A549 (cell line): ENCODE data around the gene INPP5K. TPM values are rescaled to one million over a fixed set of nuclear protein-coding genes. Genes with fewer than 3 reads are reported as not detected.

Experiments
- ATAC-seq, 2 experiments: fragments of 200-7000 bp in 1 of 2; fragments of >200 bp in 1 of 2; cut with Nextera tagmentation in 1 of 2; cut with Tn5 transposase in 1 of 2; 3 replicates each; pipeline versions ENCODE4 v1.8.0 to v1.9.1; 2018 to 2020; ENCODE audit warnings: mild to moderate bottlenecking in 1 of 2, moderate library complexity in 1 of 2
- CTCF ChIA-PET: fragments of 300-600 bp; sonication (Branson Sonifier 250); formaldehyde crosslinking; extraction: SDS; loops from one replicate; lab custom pipeline; 2021; ENCODE audit warnings: antibody characterized with exemption, inconsistent platforms; lab: Yijun Ruan, JAX
- POLR2A ChIA-PET: fragments of 350-600 bp; formaldehyde crosslinking; extraction: SDS; loops from one replicate; lab custom pipeline; 2021; ENCODE audit warnings: antibody characterized with exemption, inconsistent platforms; lab: Yijun Ruan, JAX
- DNase-seq, 2 experiments: peaks; one replicate each; pipeline versions ENCODE4 v3.0.0 to v3.0.0-alpha.2; 2011 to 2016; ENCODE audit warnings: low read depth in 1 of 2, low spot score in 1 of 2
- FAIRE-seq: peaks from 2 replicates; lab custom pipeline; 2011; peaks lifted over from hg19 to GRCh38; lab: Jason Lieb, UNC
- H3K27ac ChIP-seq, 2 experiments: fragments of >200 bp; sonication (Bioruptor Twin); formaldehyde crosslinking; 3 replicates each; pipeline ENCODE4 v1.5.1; 2016 to 2017
- H3K4me1 ChIP-seq: fragments of >200 bp; sonication (Bioruptor Twin); formaldehyde crosslinking; 3 replicates; pipeline ENCODE4 v1.6.1; 2016
- H3K4me2 ChIP-seq: fragments of >200 bp; sonication (Bioruptor Twin); formaldehyde crosslinking; 3 replicates; pipeline ENCODE4 v1.6.1; 2016
- H3K4me3 ChIP-seq: fragments of >200 bp; sonication (Bioruptor Twin); formaldehyde crosslinking; 3 replicates; pipeline ENCODE4 v1.5.1; 2016
- H3K9me3 ChIP-seq: fragments of >200 bp; sonication (Bioruptor Twin); formaldehyde crosslinking; 3 replicates; pipeline ENCODE4 v1.6.1; 2016
- BHLHE40 ChIP-seq: IDR thresholded peaks from 2 replicates; pipeline ENCODE4 v1.6.1; 2012; ENCODE audit warnings: low read depth, low read length, inconsistent platforms
- CBX2 ChIP-seq: fragments of 200-600 bp; sonication (generic); IDR thresholded peaks from 2 replicates; pipeline ENCODE4 v1.6.1; 2016; ENCODE audit warnings: low read depth, mild to moderate bottlenecking, borderline replicate concordance
- EHF ChIP-seq: fragments of 250-450 bp; sonication (Bioruptor Pico); IDR thresholded peaks from 2 replicates; pipeline ENCODE4 v1.5.0; 2020; ENCODE audit warnings: mild to moderate bottlenecking
- EHMT2 ChIP-seq: fragments of 200-600 bp; sonication (generic); IDR thresholded peaks from 2 replicates; pipeline ENCODE4 v1.6.1; 2016; ENCODE audit warnings: antibody characterized with exemption, low read depth, mild to moderate bottlenecking, moderate library complexity
- EP300 ChIP-seq, 2 experiments: fragments of >200 bp; sonication (Bioruptor Twin); formaldehyde crosslinking; IDR thresholded peaks; 2 replicates in 1 of 2; 3 replicates in 1 of 2; pipeline ENCODE4 v1.6.1; 2016 to 2017
- FOSB ChIP-seq: fragments of 250-450 bp; sonication (Bioruptor Pico); IDR thresholded peaks from 2 replicates; pipeline ENCODE4 v1.5.0; 2020; ENCODE audit warnings: mild to moderate bottlenecking, moderate library complexity
- GATA3 ChIP-seq: IDR thresholded peaks from 2 replicates; pipeline ENCODE4 v1.6.1; 2012; ENCODE audit warnings: borderline replicate concordance
- HEYL ChIP-seq: fragments of 250-450 bp; sonication (Bioruptor Pico); IDR thresholded peaks from 2 replicates; pipeline ENCODE4 v1.8.0; 2021; ENCODE audit warnings: mild to moderate bottlenecking, moderate library complexity
- KDM1A ChIP-seq: fragments of 200-600 bp; sonication (generic); IDR thresholded peaks from 2 replicates; pipeline ENCODE4 v1.6.1; 2016; ENCODE audit warnings: low read depth, mild to moderate bottlenecking
- MAFK ChIP-seq: fragments of 450-650 bp; IDR thresholded peaks from 2 replicates; pipeline ENCODE4 v1.6.1; 2014; ENCODE audit not compliant: partially characterized antibody
- MAZ ChIP-seq: fragments of 150-350 bp; IDR thresholded peaks from 2 replicates; pipeline ENCODE4 v1.6.1; 2014; ENCODE audit warnings: antibody characterized with exemption, low read depth, low read length, borderline replicate concordance
- NFE2L2 ChIP-seq: fragments of 150-350 bp; conservative IDR thresholded peaks from 2 replicates; pipeline ENCODE4 v1.6.1; 2014; ENCODE audit warnings: low read length
- PHF8 ChIP-seq: fragments of 200-600 bp; sonication (generic); IDR thresholded peaks from 2 replicates; pipeline ENCODE4 v1.6.1; 2016; ENCODE audit warnings: low read depth, mild to moderate bottlenecking, antibody characterized with exemption, moderate library complexity, borderline replicate concordance
- POLR2AphosphoS2 ChIP-seq: conservative IDR thresholded peaks from 2 replicates; pipeline ENCODE4 v1.6.1; 2012; ENCODE audit warnings: low read length, improper control_type of control experiment, inconsistent platforms
- RARB ChIP-seq: fragments of 250-450 bp; sonication (Bioruptor Pico); IDR thresholded peaks from 2 replicates; pipeline ENCODE4 v1.8.0; 2021; ENCODE audit warnings: mild to moderate bottlenecking, moderate library complexity
- RCOR1 ChIP-seq: fragments of 150-350 bp; IDR thresholded peaks from 2 replicates; pipeline ENCODE4 v1.6.1; 2014; ENCODE audit warnings: antibody characterized with exemption, low read length, low read depth
- RFX5 ChIP-seq: fragments of 450-650 bp; IDR thresholded peaks from 2 replicates; pipeline ENCODE4 v1.7.1; 2014; ENCODE audit warnings: antibody characterized with exemption, mild to moderate bottlenecking, moderate library complexity
- SMC3 ChIP-seq: fragments of >200 bp; sonication (Bioruptor Twin); formaldehyde crosslinking; IDR thresholded peaks from 3 replicates; pipeline ENCODE4 v1.6.1; 2018; ENCODE audit warnings: inconsistent platforms
- WGBS: methylation state at CpG from one replicate; pipeline ENCODE4 v1.1.6; 2017; ENCODE audit errors: missing lambda C conversion rate; 5-methylcytosine and 5-hydroxymethylcytosine counted together
- polyA plus RNA-seq, 4 experiments: library from polyadenylated mRNA; depleted of rRNA in 3 of 4; stranded (reverse); fragments of >200 nt; fragmentation: RNase III in 1 of 4; extraction: RNeasy Plus Mini Kit Qiagen cat#74134 plus additional on column Dnase treatment in 1 of 4; gene quantifications; 2 replicates in 3 of 4; 3 replicates in 1 of 4; pipeline ENCODE4 v1.2.3, GENCODE V29; 2011 to 2017
- TF ChIP-seq, protein P1 (sequence below): fragments of >200 bp; sonication (Bioruptor Twin); formaldehyde crosslinking; IDR thresholded peaks from 3 replicates; pipeline ENCODE4 v1.5.1; 2016
- TF ChIP-seq, protein P2 (sequence below): IDR thresholded peaks from 2 replicates; pipeline ENCODE4 v1.6.1; 2012
- TF ChIP-seq, protein P3 (sequence below): fragments of 250-450 bp; sonication (Bioruptor Pico); IDR thresholded peaks from 2 replicates; pipeline ENCODE4 v1.5.0; 2021; ENCODE audit warnings: mild to moderate bottlenecking, moderate library complexity, borderline replicate concordance
- TF ChIP-seq, protein P4 (sequence below): fragments of 150-350 bp; IDR thresholded peaks from 2 replicates; pipeline ENCODE4 v1.6.1; 2014; ENCODE audit warnings: low read depth, mild to moderate bottlenecking, low read length

The INPP5K gene
- polyA plus RNA-seq, 2 of the 4 experiments (the other 2 are of a cell fraction), result 24.3 to 30.8 TPM

DNA sequence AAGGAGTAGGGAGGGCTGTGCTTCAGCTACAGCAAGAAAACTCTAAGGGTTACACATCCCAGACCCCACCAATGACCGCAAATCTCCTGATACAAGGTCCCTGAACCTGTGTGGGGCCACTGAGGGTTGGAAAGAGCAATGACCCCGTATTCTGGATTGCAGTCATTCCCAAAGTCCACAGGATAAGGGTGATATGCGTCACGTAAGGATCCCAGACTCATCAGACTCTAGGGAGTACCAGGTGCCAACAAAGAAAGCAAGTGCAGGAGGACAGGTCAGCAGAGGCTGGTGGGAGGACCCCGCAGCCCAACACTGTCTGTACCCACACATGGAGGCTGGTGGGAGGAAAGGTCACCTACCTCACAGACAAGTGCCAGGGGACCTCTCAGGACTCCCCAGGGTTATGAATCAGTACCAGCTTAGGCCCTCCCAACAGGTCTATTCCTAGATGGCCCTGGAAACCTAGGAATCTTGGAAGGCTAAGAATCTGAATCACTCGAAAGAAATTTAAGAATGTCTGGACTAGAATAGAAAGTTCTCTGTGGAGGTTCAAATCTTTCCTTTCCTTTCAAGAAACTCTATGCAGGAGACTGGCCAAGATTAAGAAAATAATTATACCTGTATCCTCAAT, 30.0 kb upstream of the INPP5K start:
- Histone ChIP-seq H3K27ac (no peak overlapping the region), H3K4me2 (no peak overlapping the region), H3K4me1 (no peaks in the 10 kb centered on the region), H3K4me3 (no peak overlapping the region), H3K9me3 (no peaks in the 10 kb centered on the region)
- TF ChIP-seq RCOR1 (no peak), PHF8 (no peak), EHF (CRISPR knock-in tag) (no peak)
- ATAC-seq (no peak), FAIRE-seq (no peak), DNase-seq (no peak)
- CTCF ChIA-PET, result interaction anchor here (0.5 to 2.2 kb wide), 2 partner anchors 84 to 492 kb away, joined by 3 to 6 read pairs; no protein-coding TSS in a partner anchor
- 93% methylated on average over 6 of the region's 6 CpGs for WGBS
- POLR2A ChIA-PET, result interaction anchor here (0.6 to 0.7 kb wide), 3 partner anchors 30 to 1982 kb away, joined by 3 to 7 read pairs (median 4); partner anchors contain the start of gene INPP5K

DNA sequence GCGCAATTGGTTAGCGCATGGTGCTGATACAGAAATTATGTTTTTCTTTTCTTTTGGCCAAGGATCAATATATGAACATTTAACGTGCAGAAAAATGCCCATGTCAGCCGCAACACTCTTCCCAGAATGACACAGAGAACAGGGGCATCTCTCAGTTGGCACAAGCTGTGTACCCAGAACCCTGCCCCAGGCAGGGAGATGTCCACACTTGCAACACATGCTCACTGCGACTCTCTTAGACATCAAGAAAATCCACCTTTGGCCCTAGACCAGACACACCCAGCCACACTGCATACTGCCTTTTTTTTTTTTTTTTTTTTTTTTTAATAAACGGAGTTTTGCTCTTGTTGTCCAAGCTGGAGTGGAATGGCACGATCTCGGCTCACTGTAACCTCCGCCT, 29.2 kb upstream of the INPP5K start:
- FAIRE-seq, result no peak
- no peak for TF ChIP-seq FOSB (CRISPR knock-in tag)
- no peak for TF ChIP-seq NFE2L2
- no peak for TF ChIP-seq MAZ
- TF ChIP-seq EP300 (IDR thresholded peaks at IDR 0.05), result no peak
- TF ChIP-seq SMC3, result no peak
- TF ChIP-seq, protein P1, sequence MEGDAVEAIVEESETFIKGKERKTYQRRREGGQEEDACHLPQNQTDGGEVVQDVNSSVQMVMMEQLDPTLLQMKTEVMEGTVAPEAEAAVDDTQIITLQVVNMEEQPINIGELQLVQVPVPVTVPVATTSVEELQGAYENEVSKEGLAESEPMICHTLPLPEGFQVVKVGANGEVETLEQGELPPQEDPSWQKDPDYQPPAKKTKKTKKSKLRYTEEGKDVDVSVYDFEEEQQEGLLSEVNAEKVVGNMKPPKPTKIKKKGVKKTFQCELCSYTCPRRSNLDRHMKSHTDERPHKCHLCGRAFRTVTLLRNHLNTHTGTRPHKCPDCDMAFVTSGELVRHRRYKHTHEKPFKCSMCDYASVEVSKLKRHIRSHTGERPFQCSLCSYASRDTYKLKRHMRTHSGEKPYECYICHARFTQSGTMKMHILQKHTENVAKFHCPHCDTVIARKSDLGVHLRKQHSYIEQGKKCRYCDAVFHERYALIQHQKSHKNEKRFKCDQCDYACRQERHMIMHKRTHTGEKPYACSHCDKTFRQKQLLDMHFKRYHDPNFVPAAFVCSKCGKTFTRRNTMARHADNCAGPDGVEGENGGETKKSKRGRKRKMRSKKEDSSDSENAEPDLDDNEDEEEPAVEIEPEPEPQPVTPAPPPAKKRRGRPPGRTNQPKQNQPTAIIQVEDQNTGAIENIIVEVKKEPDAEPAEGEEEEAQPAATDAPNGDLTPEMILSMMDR, result no peak
- no peak for TF ChIP-seq HEYL
- no peak for TF ChIP-seq MAFK
- TF ChIP-seq PHF8, result no peak
- TF ChIP-seq EHMT2, result no peak
- TF ChIP-seq POLR2AphosphoS2, result no peak
- no peak for TF ChIP-seq RFX5
- TF ChIP-seq, protein P2, sequence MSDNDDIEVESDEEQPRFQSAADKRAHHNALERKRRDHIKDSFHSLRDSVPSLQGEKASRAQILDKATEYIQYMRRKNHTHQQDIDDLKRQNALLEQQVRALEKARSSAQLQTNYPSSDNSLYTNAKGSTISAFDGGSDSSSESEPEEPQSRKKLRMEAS, result no peak
- no peak for TF ChIP-seq RARB (CRISPR knock-in tag)
- TF ChIP-seq GATA3, result no peak
- TF ChIP-seq, protein P3, sequence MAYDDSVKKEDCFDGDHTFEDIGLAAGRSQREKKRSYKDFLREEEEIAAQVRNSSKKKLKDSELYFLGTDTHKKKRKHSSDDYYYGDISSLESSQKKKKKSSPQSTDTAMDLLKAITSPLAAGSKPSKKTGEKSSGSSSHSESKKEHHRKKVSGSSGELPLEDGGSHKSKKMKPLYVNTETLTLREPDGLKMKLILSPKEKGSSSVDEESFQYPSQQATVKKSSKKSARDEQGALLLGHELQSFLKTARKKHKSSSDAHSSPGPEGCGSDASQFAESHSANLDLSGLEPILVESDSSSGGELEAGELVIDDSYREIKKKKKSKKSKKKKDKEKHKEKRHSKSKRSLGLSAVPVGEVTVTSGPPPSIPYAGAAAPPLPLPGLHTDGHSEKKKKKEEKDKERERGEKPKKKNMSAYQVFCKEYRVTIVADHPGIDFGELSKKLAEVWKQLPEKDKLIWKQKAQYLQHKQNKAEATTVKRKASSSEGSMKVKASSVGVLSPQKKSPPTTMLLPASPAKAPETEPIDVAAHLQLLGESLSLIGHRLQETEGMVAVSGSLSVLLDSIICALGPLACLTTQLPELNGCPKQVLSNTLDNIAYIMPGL (CRISPR knock-in tag), result no peak
- no peak for TF ChIP-seq CBX2
- TF ChIP-seq, protein P4, sequence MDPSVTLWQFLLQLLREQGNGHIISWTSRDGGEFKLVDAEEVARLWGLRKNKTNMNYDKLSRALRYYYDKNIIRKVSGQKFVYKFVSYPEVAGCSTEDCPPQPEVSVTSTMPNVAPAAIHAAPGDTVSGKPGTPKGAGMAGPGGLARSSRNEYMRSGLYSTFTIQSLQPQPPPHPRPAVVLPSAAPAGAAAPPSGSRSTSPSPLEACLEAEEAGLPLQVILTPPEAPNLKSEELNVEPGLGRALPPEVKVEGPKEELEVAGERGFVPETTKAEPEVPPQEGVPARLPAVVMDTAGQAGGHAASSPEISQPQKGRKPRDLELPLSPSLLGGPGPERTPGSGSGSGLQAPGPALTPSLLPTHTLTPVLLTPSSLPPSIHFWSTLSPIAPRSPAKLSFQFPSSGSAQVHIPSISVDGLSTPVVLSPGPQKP, result no peak
- no peak for TF ChIP-seq BHLHE40
- TF ChIP-seq KDM1A, result no peak
- TF ChIP-seq, all 56 proteins: peak for 0
- Histone ChIP-seq H3K4me2 (no peak overlapping the region), H3K9me3 (no peaks in the 10 kb centered on the region), H3K4me3 (no peak overlapping the region), H3K4me1 (no peaks in the 10 kb centered on the region), H3K27ac (no peak overlapping the region)
- ATAC-seq (no peak), DNase-seq (no peak)
- 83% methylated on average over 9 of the region's 9 CpGs for WGBS
- ChIA-PET CTCF (interaction anchor here (0.5 to 2.2 kb wide), 3 partner anchors 27 to 493 kb away, joined by 3 to 6 read pairs (median 3); no protein-coding TSS in a partner anchor), POLR2A (interaction anchor here (0.6 to 0.7 kb wide), 3 partner anchors 29 to 1983 kb away, joined by 3 to 7 read pairs (median 4); partner anchors contain the start of gene INPP5K)
